NAMALWA (cell line): Measurements from ENCODE around the gene ZNF212.

Experiments
- DNase-seq: peaks from one replicate; pipeline ENCODE4 v3.0.0-alpha.2; 2015; ENCODE audit warnings: low spot score

ZNF212 gene

DNA sequence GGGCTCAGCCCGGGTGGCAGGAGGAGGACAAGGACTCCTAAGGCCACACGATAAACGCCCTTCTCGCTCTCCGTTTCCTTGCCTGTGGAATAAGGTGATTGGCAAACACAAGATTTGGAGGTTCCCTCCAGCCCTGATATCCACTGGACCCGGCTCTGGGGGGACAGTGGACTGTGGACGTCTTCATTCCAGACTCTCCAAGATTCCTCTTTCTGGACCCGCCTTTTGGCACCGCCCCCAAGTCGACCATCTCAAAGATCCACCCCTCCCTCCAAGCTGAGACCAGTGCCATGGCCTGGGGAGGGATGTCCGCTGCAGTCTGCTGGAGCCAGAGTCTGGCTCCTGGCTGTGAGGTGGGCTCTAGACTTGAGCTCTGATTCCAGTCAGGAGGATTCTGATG lies 46.2 kb downstream of the ZNF212 start:
- no peak for DNase-seq

DNA sequence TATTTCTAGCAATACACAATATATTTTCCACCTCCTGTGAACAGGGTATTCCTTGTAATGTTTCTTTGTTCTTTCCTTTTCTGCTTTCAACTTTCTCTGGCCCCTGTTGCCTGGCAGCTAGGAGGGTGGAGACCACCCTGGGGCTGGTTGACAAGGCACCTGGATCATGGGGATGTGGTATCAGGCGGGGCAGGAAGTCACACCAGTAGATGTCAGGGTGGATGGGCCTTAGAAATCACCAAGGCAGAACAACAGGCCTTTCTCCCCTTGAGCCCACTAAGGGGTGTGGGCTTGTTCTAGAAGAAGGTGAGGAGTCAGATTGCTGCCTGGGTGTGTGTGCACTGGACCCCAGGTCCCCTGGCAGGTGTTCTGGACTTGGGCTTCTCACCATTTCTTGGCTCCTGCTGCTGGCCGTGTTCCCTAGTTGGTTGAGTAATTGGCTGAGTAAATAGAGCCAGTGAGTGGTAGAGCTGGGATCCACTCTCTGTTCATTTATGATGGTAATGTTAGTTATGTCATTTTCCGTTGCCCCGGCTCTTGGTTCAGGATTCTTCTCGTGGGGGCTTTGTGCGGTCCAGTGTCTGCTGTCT lies 47.5 kb downstream of the ZNF212 start:
- no peak for DNase-seq

GRCh38 chr7:149287622-149288021 lies 48.2 kb downstream of the ZNF212 start:
- DNase-seq, result no peak

- no peak for DNase-seq
Observed at GRCh38 chr7:149289262-149289661, 49.8 kb downstream of the ZNF212 start.

DNA sequence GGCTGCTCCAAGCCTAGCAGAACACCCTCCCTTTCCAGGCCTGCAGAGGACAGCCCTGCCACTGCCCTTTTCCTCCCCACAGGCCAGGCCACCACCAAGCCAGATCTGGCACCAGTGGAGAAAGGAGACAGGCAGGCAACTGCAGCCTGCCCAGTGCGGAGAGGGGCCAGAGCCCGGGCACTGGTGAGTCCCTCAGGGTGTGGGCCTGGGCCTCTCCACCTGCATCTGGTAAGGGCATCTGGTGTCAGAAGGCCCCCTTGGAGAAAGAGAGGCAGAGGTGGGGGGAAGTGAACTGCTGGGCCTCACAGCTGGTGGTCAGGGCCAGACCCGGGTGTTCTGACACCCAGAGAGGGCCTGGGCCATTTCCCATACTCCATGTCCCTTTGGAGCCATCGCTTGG lies 50.4 kb downstream of the ZNF212 start:
- no peak for DNase-seq

GRCh38 chr7:149291036-149291780 lies 51.8 kb downstream of the ZNF212 start:
- DNase-seq, result no peak

GRCh38 chr7:149291781-149292461 lies 52.5 kb downstream of the ZNF212 start:
- DNase-seq, result no peak

DNA sequence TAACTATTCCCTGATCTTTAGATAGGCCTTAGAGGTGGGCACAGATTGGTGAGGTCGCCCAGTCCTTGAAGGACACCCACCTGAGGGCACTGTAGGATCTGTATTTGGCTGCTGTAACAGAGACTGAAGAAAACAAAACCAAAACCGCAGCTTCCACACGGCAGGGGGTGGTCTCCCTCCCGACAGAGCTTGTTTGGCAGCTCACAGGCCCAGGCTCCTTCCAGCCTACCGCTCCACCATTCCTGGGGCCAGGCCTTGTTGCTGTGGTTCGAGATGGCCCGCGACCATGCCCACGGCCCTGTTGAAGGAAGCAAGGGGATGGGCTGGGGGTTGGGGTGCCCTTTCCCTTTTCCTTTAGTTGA lies 53.0 kb downstream of the ZNF212 start:
- DNase-seq, result no peak

- no peak for DNase-seq
Observed at GRCh38 chr7:149293338-149293737, 53.9 kb downstream of the ZNF212 start.

DNA sequence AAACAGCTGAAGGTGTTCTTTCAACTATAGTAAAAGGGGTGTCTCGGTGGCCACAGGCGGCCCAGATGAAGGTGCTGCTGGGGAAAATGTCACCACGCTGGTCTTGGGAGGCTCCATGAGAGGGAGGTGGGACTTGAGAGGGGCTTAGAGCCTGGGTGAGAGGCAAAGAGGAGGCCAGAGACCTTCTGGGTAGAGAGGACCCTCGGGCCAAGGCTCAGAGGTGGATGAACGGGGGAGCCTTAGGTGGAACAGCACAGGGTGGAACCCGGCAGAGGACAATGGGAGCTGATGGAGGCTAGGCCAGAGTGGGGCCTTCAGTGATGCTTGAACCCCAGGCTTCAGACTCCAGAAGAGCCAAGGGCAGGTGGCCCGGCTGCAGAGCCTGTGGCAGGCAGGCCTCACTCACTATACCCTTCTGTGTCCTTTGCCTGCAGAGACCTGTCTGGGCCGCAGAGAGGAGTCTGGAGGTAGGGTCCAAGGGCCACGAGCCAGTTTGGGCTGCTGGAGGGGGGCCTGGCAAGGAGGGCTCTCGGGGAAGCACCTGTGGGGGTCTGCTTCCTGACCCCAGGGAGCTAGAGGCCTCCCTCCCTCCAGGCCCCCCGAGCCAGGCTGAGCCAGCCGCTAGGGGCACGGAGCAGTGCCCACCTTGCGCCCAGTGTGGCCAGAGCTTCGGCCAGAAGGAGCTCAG lies 54.6 kb downstream of the ZNF212 start:
- DNase-seq, result no peak

DNA sequence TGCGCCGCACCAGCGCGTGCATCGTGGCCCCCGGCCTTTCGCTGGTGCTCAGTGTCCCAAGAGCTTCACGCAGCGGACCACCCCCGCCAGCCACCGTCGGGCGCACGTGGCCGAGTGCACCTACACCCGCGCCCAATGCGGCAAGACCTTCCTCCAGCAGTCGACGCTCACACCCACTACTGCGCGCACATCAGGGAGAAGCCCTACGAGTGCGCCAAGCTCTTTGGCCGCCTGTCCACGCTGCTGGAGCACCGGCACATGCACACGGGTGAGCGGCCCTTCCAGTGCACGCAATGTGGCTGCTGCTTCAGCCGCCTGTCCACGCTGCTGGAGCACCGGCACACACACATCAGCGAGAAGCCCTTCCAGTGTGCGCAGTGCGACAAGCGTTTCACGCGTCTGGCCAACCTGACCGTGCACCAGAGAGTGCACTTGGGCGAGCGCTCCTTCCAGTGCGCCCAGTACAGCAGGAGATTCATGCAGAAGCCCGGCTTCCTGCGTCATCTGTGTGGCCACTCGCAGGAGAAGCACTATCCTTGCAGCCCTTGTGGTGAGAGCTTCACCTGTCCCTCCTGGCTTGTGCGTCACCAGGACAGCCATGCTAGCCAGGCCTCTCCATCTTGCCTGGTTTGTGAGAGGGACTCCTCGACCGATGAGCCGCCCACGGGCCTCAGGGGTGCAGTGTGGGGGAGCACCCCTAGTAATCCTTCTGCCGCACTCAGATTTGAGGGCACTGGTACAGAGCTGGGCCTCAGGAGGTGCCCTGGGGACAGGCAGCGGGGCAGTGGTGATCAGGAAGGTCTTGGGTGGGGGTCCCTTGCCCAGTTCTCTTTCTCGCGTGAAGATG lies 55.4 kb downstream of the ZNF212 start:
- DNase-seq, result no peak

DNA sequence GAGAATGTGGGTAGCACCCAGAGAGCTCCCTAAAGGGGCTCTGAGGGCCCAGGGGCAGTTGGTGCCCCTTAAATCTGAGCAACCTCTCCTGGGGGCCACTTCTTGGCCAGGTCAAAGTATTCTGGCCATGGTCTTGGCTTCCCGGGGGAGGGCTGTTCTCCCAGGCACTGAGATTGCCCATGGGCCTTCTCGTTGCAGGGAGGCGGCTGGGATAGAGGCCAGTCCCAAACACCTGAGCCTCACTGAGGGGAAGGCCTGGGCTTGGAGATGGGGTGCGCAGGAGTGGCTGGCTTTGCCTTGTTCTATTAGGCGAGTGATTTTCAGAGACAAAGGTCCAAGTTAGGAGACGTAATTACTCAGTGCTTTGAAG lies 56.0 kb downstream of the ZNF212 start:
- no peak for DNase-seq

GRCh38 chr7:149296368-149296767 lies 56.9 kb downstream of the ZNF212 start:
- no peak for DNase-seq

GRCh38 chr7:149297034-149297755 lies 57.7 kb downstream of the ZNF212 start:
- DNase-seq, result no peak

DNA sequence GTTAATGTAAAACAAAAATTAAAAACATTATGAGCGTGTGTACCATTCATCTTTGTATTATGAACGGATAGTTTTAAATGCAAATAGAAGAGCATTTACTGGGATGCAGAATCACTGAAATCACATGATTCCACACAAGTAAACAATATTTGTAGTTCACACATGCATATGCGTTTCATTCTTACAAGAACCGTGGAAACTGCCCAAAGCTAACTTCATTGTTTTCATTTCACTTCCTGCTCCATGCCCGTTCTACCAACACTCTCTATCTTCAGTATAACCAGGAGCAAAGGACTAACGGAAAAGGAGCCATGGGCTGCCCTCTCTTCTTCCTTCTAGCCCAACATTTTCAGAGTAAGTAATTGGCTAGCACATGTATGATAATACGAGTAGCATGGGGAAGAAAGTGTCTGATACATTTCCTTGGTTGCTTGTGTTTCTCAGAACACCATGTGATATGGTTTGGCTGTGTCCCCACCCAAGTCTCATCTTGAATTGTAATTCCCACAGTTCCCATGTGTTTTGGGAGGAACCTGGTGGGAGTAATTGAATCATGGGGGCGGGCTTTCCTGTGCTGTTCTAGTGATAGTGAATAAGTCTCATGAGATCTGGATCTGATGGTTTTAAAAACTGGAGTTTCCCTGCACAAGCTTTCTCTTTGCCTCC lies 61.3 kb downstream of the ZNF212 start:
- DNase-seq, result no peak

- DNase-seq, result no peak
Observed at GRCh38 chr7:149302222-149302621, 62.8 kb downstream of the ZNF212 start.

- DNase-seq, result no peak
Observed at GRCh38 chr7:149302865-149303264, 63.4 kb downstream of the ZNF212 start.

DNA sequence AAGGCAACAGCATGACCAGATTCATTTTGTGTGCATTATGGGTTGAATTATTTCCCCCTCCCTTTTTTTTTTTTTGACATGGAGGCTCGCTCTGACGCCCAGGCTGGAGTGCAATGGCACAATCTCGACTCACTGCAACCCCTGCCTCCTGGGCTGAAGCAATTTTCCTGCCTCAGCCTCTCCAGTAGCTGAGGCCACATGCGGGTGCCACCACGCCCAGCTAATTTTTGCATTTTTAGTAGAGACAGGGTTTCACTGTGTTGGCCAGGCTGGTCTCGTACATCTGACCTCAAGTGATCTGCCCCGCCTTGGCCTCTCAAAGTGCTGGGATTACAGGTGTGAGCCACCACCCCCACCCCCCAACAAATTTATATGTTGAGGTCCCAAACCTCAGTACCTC lies 64.6 kb downstream of the ZNF212 start:
- DNase-seq, result no peak
